Stimulated activated CD8-positive, alpha-beta memory T cell treated with anti-CD3 and anti-CD28 coated beads, Interleukin-12 subunit alpha, Interleukin-12 subunit beta, amount 100 ng/mL, for 1 hour (primary cell): ENCODE results near the gene DNAJC28.
"Not testable (repeated sequence)": the region's sequence is repeated elsewhere in the genome, so short reads cannot be mapped to it uniquely, and the experiment has no call there.

Experiments used
- DNase-seq: peaks from one replicate; pipeline ENCODE4 v3.0.0-alpha.2; 2020; ENCODE audit warnings: low read depth

Gene DNAJC28, protein sequence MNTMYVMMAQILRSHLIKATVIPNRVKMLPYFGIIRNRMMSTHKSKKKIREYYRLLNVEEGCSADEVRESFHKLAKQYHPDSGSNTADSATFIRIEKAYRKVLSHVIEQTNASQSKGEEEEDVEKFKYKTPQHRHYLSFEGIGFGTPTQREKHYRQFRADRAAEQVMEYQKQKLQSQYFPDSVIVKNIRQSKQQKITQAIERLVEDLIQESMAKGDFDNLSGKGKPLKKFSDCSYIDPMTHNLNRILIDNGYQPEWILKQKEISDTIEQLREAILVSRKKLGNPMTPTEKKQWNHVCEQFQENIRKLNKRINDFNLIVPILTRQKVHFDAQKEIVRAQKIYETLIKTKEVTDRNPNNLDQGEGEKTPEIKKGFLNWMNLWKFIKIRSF

DNA sequence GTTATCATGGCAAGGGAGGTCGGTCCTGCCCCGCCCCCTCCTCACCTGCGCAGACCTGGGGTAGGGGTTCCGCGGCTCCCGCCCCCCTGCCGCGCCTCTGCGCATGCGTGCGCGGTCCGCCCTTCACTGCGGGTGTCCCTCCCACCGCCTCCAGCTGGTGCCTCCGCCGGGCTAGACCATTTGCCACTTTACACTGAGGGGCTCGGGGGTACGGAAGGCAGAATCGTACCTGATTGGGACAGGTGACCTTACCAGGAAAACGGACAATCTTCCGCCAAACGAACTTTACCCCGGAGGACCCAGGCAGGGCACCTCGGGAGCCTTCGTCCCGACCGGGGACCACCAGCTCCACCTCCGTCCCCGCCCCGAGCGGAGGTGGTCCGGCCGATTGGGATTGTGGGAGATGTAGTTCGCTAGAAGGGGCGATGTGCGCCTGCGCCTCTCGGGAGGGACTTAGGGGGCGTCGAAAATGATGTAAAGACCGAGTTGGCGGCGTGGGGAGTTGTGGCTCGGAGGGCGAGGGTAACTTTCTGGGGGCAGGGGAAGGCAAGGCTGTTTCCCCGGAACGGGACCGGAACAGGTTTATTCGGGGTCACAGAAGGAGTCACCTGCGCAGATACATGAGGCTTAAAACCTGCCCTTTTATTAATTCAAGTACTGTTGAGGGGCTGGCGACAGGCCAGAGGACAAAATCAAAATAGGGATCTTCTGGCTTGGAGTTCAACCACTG lies at the start of gene DNAJC28:
Gene DNAJC28, minus strand, starts transcription at position 344 of the 730 bp plus-strand sequence. CDS start 2,323 bp downstream, outside the sequence.
- peak; percentile 94 for DNase-seq

DNA sequence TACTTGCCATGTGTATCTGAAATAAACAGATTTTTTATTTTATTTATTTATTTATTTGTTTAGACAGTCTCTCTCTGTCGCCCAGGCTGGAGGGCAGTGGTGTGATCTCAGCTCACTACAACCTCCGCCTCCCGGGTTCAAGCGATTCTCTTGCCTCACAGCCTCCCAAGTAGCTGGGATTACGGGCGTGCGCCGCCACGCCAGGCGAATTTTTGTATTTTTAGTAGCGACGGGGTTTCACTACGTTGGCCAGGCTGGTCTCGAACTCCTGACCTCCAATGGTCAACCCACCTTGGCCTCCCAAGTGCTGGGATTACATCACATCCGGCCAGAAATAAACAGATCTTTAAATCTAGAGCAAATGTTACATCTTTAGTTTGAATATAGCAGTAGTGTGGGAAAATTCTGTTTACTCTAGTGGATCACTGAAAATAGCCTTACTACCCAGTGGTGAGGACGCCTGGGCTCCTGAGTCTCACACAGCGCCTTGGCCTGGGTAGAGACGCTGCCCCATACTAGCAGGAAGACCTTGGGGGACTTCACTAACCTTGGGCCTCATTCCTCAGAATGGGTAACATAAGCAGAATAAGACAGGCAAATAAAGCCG lies 49.7 kb upstream of the DNAJC28 start:
- no peak for DNase-seq

- DNase-seq, result no peak
Measured at GRCh38 chr21:33540711-33541104, 49.2 kb upstream of the DNAJC28 start.

GRCh38 chr21:33539616-33540015 lies 48.1 kb upstream of the DNAJC28 start:
- no peak for DNase-seq

DNA sequence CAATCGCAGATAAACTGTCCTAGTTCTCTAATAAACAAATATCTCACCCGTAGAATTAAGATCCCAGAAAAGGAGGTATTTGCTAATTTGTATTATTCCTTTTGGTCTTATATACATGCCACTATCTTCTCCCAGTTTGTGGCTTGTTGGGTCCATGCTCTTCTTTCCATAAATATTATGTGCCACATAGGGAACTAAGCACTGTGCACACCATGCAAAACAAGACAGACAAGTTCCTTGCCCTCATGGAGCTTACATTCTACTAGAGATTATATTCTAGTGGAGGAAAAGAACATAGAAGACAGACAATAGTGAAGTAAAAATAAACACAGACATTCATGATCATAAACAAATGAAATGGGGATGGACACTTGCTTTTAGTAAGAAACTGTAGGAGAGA lies 45.7 kb upstream of the DNAJC28 start:
- DNase-seq, result no peak

- DNase-seq, result no peak
Measured at GRCh38 chr21:33531007-33531406, 39.5 kb upstream of the DNAJC28 start.

GRCh38 chr21:33522953-33523349 lies 31.4 kb upstream of the DNAJC28 start:
- no peak for DNase-seq

GRCh38 chr21:33522297-33522952 lies 30.9 kb upstream of the DNAJC28 start:
- no peak for DNase-seq

DNA sequence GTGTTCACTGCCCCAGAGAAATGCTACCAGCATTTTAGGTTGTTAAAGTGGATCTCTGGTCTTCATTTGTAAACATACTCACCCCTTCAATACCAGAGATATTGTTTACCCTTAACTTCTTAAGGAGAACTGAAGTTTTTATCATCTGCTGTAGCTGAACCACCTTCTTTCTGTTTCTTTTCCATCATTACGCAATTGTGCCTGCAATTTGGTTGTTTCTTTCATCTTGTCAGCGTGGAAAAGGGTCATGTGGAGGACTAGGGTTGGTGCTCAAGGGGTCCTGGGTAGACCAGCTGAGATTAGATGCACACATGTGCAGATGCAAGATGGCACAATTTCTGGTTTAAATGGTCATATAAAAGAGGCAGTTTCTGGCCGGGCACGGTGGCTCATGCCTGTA lies 27.4 kb upstream of the DNAJC28 start:
- no peak for DNase-seq

DNA sequence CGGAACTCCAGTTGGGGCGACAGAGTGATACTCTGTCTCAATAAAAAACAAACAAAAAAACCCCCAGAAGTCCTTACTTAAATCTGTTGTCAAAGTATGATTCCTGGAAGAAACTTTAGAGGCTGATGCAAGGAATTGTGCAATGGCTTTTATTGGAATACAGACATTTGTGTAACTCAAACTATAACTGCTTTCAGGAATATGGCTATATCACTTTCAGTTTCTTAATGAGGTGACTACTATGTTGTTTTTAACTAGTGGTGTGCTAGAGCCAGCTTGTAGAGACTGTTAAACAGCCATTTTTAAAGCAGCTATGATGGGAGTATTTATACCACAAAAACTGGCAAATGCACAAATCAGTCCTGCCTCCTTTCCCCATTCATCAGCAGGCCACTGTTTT lies 22.7 kb upstream of the DNAJC28 start:
- DNase-seq, result no peak

DNA sequence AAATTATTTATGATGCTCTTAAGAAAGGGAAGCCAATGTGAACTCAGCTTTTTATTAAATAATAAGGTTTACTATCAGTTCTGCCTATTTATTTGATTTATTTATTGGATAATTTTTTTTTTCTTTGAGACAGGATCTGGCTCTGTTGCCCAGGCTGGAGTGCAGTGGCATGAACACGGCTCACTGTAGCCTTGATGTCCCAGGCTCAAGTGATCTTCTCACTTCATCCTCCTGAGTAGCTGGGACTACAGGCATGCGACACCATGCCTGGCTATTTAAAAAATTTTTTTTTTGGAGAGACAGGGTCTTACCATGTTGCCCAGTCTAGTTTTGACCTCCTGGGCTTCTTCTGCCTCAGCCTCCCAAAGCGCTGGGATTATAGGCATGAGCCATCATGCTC lies 21.0 kb upstream of the DNAJC28 start:
- DNase-seq, result no peak

- no peak for DNase-seq
Measured at GRCh38 chr21:33511639-33512038, 20.1 kb upstream of the DNAJC28 start.

GRCh38 chr21:33510826-33511225 lies 19.3 kb upstream of the DNAJC28 start:
- no peak for DNase-seq

- not testable (repeated sequence) for DNase-seq
Measured at GRCh38 chr21:33507003-33507402, 15.5 kb upstream of the DNAJC28 start.

DNA sequence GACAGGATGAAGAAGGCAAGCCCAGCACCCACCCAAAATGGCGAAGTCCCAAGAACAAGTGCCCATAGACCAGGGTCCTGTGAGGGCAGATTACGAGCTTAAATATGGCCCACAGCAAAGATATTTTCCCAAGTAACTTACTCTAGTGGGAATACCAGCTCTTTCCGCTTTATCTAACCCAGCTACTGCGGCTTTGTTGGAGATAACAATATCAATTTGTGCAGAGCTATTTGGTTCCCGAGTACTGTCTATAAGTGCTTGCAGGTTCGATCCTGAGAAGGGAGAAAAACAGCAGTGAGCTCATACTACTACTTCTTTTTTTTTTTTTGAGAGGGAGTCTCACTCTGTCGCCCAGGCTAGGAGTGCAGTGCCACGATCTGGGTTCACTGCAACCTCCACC lies 14.3 kb upstream of the DNAJC28 start:
- DNase-seq, result no peak

DNA sequence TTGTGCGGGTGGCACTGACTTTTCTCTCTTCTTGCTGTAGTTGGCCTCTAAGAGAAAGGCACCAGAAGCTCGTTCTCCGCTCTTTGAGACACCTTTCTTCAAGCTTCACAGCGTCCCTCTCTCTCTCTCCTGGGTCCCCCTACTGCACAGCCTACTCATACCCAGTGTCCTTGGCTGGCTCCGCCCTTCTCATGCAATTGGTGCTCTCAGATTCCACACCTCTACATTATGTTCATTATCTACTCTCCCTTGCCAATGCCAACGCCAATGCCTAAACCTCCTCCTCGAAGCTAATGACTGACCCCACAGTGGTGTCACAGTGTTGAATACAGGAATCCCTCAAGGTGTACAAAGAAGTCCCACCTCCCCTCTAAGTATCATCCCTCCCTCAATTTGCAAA lies 4.8 kb upstream of the DNAJC28 start:
- DNase-seq, result no peak

- no peak for DNase-seq
Measured at GRCh38 chr21:33495743-33496142, 4.2 kb upstream of the DNAJC28 start.

GRCh38 chr21:33493756-33494155 lies 2.2 kb upstream of the DNAJC28 start:
- DNase-seq, result no peak

DNA sequence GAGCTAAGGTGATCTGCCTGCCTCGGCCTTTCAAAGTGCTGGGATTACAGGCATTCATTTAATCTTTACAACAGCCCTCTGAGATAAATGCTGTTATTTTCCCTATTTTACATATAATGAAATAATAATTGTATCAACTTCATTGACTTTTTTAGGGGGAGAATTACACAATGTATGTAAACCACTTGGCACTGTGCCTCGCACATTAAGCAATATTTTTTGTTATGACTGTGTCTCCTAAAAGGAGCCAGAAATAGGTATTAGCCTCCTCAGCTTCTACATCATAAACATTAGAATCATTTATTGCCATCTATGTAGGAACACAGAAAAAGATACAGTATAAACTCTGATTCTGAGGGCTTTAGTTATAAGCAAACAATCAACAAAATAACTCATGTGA lies 1.1 kb upstream of the DNAJC28 start:
- DNase-seq, result no peak

GRCh38 chr21:33490991-33491372 lies 534 bp downstream of the DNAJC28 start:
- no peak for DNase-seq

GRCh38 chr21:33488936-33489335 lies 2.6 kb downstream of the DNAJC28 start:
- no peak for DNase-seq

- no peak for DNase-seq
Measured at GRCh38 chr21:33487996-33488395, 3.5 kb downstream of the DNAJC28 start.
